Ascending aorta (tissue), 2 donors: ENCODE data around the gene RABGAP1. TPM values are rescaled to one million over a fixed set of nuclear protein-coding genes. Genes with fewer than 3 reads are reported as not detected.

ENCODE experiments used
- DNase-seq, 2 donors: peaks; one replicate each; pipeline ENCODE4 v3.0.0-alpha.2; 2019; ENCODE audit warnings: low spot score in 2 of 2
- H3K27ac ChIP-seq, 2 donors: fragments of 200-600 bp; sonication (generic); one replicate each; pipeline ENCODE4 v1.5.1; 2016 to 2017; ENCODE audit warnings: mild to moderate bottlenecking in 1 of 2
- H3K27me3 ChIP-seq: fragments of 200-600 bp; sonication (generic); one replicate; pipeline ENCODE4 v1.5.1; 2017
- H3K36me3 ChIP-seq, 2 donors: fragments of 200-600 bp; sonication (generic); one replicate each; pipeline ENCODE4 v1.5.1; 2016
- H3K4me1 ChIP-seq, 2 donors: fragments of 200-600 bp; sonication (generic); one replicate each; pipeline ENCODE4 v1.5.1; 2016 to 2017; ENCODE audit warnings: mild to moderate bottlenecking in 1 of 2
- H3K4me3 ChIP-seq, 2 donors: fragments of 200-600 bp; sonication (generic); one replicate each; pipeline ENCODE4 v1.5.1; 2016 to 2017; ENCODE audit warnings: mild to moderate bottlenecking in 1 of 2
- H3K9me3 ChIP-seq, 2 donors: fragments of 200-600 bp; sonication (generic); one replicate each; pipeline ENCODE4 v1.5.1; 2016
- CTCF ChIP-seq, 3 experiments: fragments of 200-600 bp in 2 of 3; fragments of 450-650 bp in 1 of 3; sonication (generic) in 2 of 3; IDR thresholded peaks; one replicate each; pipeline ENCODE4 v1.5.1; 2016 to 2019; ENCODE audit warnings: antibody characterized with exemption in 3 of 3, mild to moderate bottlenecking in 1 of 3, moderate library complexity in 1 of 3
- intact Hi-C: fragments of 100-400 bp; cut with DNase I; formaldehyde crosslinking; loops from one replicate; pipeline ENCODE4 v1.15.1; 2023
- total RNA-seq: library from RNA; depleted of rRNA; stranded (reverse); fragments of >200 nt; gene quantifications from one replicate; pipeline ENCODE4 v1.1.0, GENCODE V29; 2016

The RABGAP1 gene
- total RNA-seq, 1 donor from 2014 or later = 36.5 TPM

- peak overlapping the region; percentile 2 to 40 for H3K4me3 ChIP-seq
- no peak for DNase-seq
- peaks cover 0 to 10% of the 10 kb centered on the region in 2 donors for H3K36me3 ChIP-seq
- H3K4me1 ChIP-seq = peaks cover 0 to 17% of the 10 kb centered on the region in 2 donors
- peak overlapping the region; percentile 78 to 81 for H3K27ac ChIP-seq
- no peaks in the 10 kb centered on the region for H3K27me3 ChIP-seq
- intact Hi-C loops = no loop called here
- TF ChIP-seq CTCF (IDR thresholded peaks at IDR 0.05) = no peak
- H3K9me3 ChIP-seq = no peaks in the 10 kb centered on the region
Observed at GRCh38 chr9:123002754-123003153, 61.9 kb downstream of the RABGAP1 start.

GRCh38 chr9:123003466-123003865 is 62.6 kb downstream of the RABGAP1 start:
- peak overlapping the region; percentile 78 to 81 for H3K27ac ChIP-seq
- no peaks in the 10 kb centered on the region for H3K27me3 ChIP-seq
- intact Hi-C loops = no loop called here
- H3K36me3 ChIP-seq = peaks cover 0 to 10% of the 10 kb centered on the region in 2 donors
- no peaks in the 10 kb centered on the region for H3K9me3 ChIP-seq
- no peak for DNase-seq
- H3K4me1 ChIP-seq = peaks cover 0 to 17% of the 10 kb centered on the region in 2 donors
- TF ChIP-seq CTCF (IDR thresholded peaks at IDR 0.05) = no peak
- H3K4me3 ChIP-seq = peak overlapping the region; percentile 2 to 40

GRCh38 chr9:123005964-123006363 is 65.1 kb downstream of the RABGAP1 start:
- H3K27ac ChIP-seq = peak overlapping the region in 1 of 2 donors; percentile 33

GRCh38 chr9:123007269-123007668 is 66.4 kb downstream of the RABGAP1 start:
- H3K27me3 ChIP-seq = no peaks in the 10 kb centered on the region
- H3K36me3 ChIP-seq = peaks cover 0 to 22% of the 10 kb centered on the region in 2 donors
- TF ChIP-seq CTCF (IDR thresholded peaks at IDR 0.05) = no peak
- intact Hi-C loops = no loop called here
- DNase-seq = no peak
- H3K4me3 ChIP-seq = no peak overlapping the region
- peaks cover 0 to 12% of the 10 kb centered on the region in 2 donors for H3K4me1 ChIP-seq
- H3K27ac ChIP-seq = no peak overlapping the region
- H3K9me3 ChIP-seq = no peaks in the 10 kb centered on the region

More at GRCh38 chr9:123005964-123006363, 65.1 kb downstream of the RABGAP1 start:
- Histone ChIP-seq H3K36me3 (peaks cover 0 to 16% of the 10 kb centered on the region in 2 donors), H3K27me3 (no peaks in the 10 kb centered on the region), H3K4me1 (peaks cover 0 to 12% of the 10 kb centered on the region in 2 donors), H3K9me3 (no peaks in the 10 kb centered on the region), H3K4me3 (no peak overlapping the region)
- DNase-seq = no peak
- intact Hi-C loops = no loop called here
- no peak for TF ChIP-seq CTCF (IDR thresholded peaks at IDR 0.05)

- Histone ChIP-seq H3K4me1 (peaks cover 0 to 4% of the 10 kb centered on the region in 2 donors), H3K36me3 (peaks cover 10 to 29% of the 10 kb centered on the region in 2 donors), H3K27ac (no peak overlapping the region), H3K27me3 (no peaks in the 10 kb centered on the region), H3K9me3 (no peaks in the 10 kb centered on the region), H3K4me3 (no peak overlapping the region)
- intact Hi-C loops = no loop called here
- TF ChIP-seq CTCF (IDR thresholded peaks at IDR 0.05) = no peak
- no peak for DNase-seq
Observed at GRCh38 chr9:123008909-123009308, 68.1 kb downstream of the RABGAP1 start.

GRCh38 chr9:123011380-123011779 is 70.6 kb downstream of the RABGAP1 start:
- intact Hi-C loops = no loop called here
- no peak overlapping the region for H3K4me3 ChIP-seq
- no peak for TF ChIP-seq CTCF (IDR thresholded peaks at IDR 0.05)
- no peak for DNase-seq
- H3K4me1 ChIP-seq = no peaks in the 10 kb centered on the region
- no peaks in the 10 kb centered on the region for H3K27me3 ChIP-seq
- H3K9me3 ChIP-seq = no peaks in the 10 kb centered on the region
- peaks cover 27 to 49% of the 10 kb centered on the region in 2 donors for H3K36me3 ChIP-seq
- no peak overlapping the region for H3K27ac ChIP-seq
